SHP77 (cell line): ENCODE measurements around the gene LMO2.

ENCODE experiments used
- DNase-seq, 2 experiments: peaks; one replicate each; lab custom pipeline; 2025; lab: John Stamatoyannopoulos, UW

LMO2 gene

DNA sequence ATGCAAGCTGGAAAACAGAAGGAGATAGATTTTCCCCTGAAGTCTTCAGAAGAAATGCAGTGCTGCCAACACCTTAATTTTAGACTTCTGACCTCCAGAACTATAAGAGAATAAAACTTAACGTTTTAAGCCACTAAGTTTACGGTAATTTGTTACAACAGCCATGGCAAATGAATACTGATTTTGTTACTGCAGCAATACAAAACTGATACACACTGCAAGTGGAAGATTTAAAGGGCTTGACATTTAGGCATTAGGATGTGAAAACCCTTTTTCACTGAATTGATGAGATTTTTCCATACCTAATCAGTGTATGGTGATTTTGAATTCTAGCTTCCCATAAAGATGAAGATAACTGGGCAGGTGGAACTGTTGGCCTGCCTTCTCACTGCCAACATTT is 22.1 kb upstream of the LMO2 start:
- DNase-seq, result no peak

DNA sequence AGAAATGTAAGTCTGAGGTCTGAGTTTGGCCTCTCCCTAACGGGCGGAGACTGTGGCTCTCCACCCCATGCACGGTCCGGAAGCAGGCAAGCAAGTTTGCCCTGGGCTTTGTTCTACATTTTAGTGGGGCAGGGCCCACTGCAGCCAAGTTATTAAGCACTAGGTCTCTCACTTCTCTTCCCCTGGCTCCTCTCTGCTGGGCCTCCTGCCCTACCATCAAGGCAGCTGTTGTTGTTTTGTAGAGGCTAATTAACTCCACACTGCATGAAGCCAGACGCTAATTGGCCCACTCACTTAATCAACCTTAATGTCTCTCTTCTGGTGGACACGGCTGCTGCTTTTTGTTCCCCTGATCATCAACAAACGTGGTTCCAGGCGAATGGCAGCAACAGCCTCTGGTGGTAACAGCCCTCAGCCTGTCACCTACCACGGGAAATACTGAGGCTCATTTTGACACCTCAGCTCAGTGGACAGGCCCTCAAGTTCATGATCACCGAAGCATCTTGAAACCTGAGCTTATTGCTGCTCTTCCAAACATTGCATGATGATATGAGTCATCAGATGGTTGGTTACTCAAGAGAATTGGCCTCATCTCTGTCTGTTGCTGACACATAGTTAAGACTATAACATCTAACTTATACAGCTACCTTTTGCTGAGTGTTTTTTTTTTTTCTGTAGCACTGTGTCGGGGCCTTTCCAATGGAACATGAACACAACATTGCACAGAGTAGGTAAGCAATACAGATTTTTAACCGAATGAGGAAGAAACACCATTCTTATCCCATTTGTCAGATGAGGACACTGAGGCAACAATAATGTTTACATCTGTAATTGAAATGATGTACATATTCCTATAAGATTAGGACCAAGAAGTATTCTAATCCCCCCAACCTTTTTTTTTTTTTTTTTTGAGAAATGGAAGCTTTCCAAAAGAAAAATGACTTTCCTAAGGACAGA is 20.8 kb upstream of the LMO2 start:
- DNase-seq, result no peak

DNA sequence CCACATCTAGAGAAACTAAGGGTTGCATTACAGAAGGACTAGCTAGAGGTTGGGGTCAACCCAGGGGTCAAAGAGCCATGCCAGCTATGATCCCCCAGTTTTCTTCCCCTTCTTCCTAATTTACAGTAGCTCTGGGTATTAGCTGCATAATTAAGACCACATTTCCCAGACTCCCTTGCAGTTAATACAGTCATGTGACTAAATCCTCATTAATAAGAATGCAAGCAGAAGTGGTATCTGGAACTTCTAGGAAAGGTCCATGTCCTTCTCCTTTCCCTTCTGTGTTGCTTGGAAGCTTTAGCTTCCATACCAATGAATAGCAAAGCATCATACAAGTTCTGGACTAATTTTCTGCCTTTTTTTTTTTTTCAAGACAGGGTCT is 19.1 kb upstream of the LMO2 start:
- DNase-seq, result no peak

DNA sequence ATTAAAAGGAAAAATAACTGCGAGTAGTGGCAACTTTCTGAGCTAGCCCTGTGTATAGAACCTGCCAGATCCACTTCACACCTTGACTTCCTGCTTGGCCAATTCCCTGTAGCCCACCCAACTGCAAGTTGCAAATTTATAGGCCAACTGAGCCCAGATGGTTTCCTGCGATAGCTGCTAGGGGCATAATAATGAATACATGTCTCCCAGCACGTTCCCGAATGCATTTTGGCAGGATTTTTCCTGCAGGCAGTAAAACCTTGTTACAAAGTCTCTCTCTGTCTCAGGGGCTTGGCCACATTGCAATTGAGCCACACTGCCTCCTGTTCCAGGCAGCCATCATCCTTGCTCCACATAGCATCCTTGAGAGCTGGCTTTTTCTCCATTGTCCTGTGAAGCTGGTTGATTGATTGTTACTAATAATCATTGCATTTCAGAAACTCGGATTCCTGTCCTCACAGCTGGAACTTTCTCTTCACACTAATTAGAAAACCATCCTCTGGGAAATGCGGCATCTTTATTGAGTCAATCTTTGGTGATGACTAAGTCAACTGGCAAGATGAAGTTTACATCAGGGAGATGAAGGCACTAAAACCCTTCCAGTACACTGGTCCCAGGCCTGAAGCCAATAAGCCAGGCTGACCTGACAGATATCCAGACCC is 18.6 kb upstream of the LMO2 start:
- no peak for DNase-seq

DNA sequence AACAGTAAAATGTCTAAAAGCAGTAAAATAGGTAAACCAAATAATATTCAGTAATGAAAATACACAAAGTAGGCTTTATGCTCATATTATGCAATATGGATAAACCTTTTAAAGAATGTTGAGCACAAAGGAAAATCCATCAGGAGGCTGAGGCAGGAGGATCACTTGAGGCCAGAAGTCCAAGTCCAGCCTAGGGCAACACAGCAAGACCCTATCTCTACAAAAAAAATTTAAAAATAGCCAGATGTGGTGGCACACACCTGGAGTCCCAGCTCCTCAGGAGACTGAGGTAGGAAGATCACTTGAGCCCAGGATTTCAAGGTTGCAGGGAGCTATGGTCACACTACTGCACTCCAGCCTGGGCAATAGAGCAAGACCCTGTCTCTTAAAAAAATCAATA is 17.7 kb upstream of the LMO2 start:
- DNase-seq, result no peak

DNA sequence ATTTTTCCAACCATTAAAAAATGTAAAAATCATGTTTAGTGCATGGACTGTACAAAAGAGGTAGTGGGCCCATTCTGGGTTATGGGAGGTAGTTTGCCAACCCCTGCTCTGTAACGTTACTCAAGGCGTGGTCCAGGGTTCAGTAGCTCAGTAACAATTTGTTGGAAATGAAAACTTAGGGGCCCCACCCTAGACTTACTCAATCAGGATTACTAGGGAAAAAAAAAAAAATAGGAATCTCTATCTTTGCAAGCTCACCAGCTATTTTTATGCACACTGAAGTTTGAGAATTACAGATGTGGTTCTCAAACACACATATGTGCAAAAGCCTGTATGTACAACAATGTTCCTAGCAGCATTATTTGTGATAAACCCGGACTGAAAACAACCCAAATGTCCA is 17.3 kb upstream of the LMO2 start:
- DNase-seq, result no peak

DNA sequence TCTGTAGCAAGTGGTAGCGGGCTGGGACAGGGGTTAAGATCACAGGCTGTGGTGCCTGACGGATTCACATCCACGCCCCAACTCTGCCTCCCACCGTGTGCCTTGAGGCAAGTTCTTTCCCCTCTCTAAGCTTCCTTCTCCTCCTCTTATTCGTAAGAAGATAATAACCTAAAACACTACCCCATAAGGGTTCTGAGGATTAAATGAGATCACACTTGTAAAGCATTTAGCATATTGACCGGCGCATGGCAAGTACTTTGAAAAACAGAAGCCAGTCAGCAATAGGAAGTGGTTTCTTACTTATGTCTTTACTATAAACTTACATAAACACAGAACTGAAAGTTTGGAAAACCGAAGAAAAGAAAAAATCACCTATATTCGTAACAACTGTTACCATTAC is 15.5 kb upstream of the LMO2 start:
- no peak for DNase-seq

DNA sequence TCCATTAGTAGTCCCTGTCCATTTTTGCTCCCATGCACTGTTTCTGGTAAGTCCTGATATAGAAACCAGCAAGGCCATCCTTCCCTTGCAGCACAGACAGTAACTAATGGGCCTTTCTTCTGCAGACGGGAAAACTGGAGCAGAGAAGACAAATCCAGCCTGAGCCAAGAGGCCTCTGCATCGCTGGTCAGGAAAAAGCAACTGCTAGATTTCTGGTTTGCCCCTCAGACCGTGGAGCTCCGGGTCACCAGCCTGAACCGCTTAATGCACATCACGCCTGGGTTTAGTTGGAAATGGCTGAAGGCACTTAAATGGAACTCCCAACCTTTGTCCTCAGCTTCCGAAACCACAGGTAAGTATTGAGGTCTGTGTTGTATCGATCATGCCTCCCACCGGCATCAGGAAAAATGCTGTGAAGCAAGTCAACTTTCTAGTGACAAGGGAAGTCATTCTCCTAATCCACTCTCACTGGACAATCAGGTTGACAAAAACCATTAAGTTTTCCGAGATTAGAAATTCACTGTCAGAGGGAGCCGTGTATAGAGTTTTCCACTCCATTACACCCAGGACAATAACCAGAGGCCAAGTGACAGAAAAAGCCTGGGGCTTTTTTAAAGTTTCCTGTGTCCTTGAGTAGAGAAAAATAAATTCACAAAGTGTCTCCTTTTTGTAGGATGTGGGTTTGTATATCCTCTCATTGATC is 14.8 kb upstream of the LMO2 start:
- DNase-seq, result no peak

DNA sequence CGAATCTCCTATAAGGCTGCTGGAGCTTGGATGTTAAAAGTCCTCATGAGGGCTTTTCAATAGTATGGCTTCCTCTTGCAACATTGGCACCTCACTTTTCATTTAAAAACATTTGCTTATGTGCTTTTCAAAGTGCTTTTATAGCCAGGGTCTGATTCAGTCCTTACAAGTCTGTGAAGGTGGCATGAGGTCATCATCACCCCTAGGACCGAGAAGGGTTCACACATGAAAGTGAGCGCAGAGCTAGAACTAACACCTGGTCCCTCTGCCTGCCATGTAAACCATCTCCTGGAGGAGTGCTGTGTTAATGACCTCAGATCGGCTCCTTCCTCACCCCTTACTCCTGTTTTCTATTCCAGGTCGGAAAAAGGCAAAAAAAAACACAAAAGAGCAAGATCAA is 12.2 kb upstream of the LMO2 start:
- no peak for DNase-seq

DNA sequence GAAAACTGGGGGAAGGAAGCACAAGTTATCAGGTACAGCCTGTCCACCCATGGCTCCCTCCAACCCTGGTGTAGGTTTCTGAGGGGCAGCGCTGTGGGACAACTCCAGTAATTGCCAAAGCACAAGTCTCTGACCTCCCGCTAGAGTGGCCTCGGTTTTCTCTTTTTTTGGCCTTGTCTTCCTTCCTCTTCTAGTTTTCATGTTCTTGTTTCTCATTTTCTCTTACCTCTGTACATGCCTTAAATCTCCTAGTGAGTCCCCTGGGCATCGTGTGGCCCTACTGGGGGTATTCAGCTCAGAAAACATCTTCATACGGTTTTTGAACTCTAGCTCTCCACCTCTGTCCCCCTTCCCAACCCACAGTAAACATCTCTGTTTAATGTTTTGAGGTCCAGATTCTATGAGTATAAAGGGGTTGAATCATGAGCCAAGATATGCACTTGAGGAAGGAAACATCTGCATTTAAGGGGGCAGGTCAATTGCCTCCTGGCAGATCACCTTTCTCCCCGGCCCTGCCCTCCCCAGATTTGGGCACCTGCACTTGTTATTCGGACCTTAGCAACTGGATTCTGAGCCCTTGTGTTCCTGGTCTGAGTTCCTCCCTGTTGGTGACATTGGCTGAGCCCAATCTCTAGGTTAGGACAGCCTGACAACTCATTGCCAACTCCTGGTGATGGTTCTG is 8.4 kb upstream of the LMO2 start:
- DNase-seq, result no peak

DNA sequence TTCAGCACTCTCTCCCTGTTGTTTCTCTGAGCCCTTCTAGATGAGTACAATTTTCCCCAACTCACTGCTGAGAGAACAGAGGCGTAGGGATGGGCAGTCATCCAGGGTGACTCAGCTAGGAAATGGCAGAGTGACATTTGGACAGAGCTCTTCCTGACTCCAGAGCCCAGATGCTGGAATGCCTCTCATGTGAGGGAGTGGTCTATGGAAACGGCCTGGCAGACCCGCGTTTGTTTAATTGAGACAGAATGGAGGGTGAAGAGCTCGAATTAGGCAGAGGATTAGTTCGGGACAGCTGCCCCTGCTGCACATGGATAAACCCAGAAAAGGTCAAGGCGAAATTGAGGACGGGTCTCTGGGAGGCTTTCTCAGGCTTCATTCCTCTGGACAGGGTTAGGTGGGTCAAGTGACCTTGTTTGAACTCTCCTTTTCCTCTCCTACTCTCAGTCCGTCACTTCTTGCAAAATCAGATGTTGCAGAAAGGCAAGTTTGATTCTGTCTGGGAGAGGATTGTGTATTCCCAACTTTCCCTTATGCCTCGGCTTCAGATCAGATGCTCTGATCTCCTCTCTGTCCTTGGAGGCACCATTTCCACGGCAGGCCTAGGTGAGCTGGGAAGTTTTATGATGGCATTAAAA is 7.6 kb upstream of the LMO2 start:
- DNase-seq, result no peak

DNA sequence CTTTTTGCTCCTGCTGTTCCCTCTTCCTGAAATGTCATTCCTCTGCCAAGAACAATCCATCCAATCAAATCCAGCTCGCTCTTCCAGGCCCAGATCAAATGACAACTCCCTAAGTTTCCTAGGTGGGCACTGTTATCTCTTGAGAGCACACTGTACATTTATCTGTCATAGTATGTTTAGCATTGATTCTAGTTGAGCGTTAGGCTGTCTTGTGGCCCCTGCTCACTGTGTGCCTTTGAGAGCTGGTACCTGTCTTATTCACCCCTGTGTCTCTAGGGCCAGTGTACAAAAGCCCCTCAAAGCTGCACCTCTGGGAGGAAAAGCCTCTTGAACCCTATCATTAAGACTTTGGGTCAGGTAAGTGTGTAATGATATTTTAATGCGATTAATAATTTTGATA is 7.1 kb upstream of the LMO2 start:
- DNase-seq, result no peak

DNA sequence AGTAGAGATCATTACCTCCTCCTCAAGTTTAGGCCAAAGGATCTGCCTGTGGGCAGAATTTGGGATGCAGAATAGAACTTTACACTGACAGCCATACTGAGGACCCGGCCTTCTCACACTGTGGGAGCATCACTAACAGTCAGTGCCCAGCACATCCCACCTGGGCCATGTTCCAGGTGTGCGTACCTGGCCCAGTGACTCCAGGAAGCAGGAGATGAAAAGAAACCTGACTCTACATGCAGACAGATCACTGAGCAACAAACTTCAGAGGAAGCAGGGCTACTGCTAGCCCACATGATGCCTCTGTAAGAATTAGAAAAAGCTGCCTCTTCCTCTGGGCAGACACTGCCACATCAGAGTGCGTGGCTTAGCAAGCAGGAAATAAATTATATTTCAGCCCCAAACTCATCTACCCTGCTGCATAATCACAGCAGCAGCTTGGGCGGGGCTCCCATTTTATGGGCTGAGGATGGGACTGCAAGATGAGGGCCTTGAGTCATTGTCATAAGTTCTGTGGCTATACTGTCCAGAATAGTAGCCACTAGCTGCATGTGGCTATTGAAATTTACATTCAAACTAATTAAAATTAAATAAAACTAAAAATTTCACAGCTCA is 6.0 kb upstream of the LMO2 start:
- no peak for DNase-seq

DNA sequence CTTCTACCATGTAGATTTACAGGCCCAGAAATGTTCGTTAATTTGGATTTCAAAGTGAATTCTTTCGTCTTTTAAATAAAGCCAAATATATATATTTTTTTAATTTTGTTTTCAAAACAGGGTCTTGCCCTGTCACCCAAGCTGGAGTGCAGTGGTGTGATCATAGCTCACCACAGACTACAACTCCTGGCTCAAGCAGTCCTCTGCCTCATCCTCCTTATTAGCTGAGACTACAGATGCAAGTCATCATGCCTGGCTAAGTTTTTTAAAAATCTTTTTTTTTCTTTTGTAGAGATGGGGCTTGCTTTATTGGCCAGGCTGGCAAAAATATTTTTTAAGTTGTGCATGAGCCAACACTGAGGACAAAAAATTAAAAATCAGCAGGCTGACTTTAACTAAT is 5.0 kb upstream of the LMO2 start:
- DNase-seq, result no peak

DNA sequence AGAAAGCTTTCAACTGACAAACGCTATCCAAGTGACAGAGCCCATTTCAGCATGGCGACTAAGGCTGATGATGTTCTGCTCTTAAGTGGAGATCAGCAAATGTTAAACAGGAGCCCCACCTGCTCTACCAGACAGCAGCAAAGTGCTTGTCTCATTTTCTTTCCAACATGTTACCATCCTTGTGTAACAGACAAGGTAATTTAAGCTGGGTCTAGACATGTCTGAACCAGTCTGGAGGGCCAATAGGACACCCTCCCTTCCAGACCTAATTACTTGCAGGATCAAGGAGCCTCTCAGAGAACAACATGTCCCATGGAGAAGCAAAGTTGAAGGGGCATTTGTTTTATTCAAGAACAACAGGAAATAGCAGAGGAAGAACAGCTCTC is 3.9 kb upstream of the LMO2 start:
- no peak for DNase-seq

DNA sequence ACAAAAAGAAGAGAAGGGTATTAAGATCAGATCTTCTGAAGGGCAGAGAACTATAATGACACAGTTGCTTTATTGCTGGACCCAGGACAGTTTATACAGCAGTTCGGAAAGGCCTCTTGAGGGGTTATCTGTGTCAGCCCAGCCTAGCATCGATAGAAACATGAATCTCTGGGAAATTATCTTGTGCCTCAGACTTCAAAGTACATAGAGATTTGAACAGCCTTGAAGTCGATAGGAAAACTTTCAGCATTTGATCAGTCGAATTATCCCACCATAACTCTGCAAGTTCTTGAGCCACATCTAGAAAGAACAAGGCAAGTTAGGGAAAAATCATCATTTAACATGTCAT is 2.5 kb upstream of the LMO2 start:
- no peak for DNase-seq

DNA sequence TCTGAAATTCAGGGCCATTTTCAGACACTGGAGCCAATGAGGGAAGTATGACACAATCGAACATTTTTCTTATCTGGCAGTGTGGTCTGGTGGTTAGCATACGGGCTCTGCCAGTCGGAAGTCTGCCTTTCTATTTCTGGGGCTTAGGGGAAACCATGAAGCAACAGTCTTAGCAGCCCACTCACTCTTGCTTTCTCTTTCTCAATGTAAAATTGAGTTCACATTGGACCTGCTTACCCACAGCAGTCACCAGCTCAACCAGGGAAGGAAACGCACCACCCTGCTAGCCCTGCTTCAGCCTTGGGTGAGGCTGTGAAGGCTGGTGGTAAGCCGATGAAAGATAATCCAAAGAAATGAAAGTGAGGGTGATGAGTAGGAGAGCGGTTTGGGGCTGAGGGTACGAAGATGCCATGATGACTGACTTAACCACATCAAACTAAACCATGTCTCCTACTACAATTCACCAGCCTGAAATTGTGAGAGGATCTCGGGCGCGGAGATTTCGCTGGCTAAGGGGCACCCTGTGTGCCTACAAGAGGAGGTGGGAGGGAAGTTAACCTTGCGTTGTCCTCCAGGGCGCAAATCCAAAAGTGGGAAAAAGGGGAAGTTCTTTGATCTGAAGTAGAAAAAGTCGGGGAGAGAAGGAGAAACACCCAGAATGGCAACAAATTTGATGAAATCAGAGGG is 2.0 kb upstream of the LMO2 start:
- DNase-seq, result no peak

DNA sequence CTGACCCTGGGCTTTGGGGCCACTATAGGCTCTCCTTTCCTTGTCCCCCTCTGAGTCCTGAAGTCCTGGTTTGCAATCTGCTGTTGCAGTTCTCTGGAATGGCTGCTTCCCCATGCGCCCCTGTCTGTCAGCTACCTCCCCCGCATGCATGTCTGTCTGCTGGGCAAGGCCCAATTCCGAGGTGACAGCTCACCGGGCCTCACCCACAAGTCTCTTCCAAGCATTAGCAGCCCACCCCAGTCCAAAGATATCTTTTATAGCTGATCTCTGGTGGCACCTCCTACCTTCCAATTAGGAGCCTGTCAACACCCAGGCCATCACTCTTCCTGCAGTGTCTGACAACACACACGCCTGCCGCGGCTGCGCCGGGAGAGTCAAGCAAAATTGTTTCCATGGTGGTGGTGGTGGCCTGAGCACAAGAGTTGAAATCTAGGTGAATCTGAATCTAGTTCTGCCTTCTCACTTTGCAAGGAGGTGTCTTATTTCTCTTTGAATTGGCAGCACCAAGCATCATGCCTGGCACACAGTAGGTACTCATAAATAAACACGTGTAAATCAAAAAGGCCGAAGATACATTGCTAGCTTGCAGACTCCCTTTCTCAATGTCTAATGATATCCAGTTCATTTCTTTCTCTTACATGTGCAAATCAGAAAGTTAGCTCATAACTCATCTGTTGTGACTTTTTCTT is 1.2 kb upstream of the LMO2 start:
- no peak for DNase-seq

DNA sequence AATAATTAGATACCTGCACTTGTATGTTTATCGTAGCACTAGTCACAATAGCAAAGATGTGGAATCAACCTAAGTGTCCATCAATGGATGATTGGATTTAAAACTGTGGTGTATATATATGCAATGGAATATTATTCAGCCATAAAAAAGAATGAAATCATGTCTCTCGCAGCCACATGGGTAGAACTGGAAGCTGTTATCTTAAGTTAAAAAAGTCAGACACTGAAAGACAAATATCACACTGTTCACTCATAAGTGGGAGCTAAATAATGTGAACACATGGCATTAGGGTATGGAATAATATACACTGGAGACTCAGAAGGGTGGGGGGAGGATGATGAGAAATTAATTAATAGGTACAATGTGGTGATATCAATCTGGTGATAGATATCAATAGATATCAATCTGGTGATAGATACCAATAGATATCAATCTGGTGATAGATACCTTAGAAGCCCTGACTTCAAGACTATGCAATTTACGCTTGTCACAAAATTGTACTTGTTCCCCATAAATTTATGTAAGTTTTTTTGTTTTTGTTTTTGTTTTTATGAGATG is 2.0 kb downstream of the LMO2 start:
- DNase-seq, result no peak

DNA sequence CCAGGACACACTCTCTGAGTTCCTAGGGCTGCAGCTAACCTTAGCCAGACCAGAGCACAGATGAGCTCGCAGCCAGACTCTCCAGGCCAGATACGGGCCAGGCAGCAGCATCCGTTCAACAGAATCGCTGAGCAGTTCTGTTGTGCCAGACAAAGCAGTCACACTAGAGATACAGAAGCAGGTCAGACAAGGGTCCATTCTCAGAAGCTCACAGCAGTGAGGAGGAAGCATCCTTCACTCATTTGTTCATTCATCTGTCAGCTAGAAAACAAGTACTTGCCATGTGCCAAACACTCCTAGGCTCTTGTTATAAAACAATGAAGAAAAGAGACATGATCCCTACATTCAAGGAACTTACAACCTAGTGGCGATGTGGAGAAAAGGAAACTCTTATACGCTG is 2.6 kb downstream of the LMO2 start:
- DNase-seq, result no peak
